ENCODE data around the gene PTPRR.
"Not testable (repeated sequence)": the region's sequence is repeated elsewhere in the genome, so short reads cannot be mapped to it uniquely, and the experiment has no call there.

Gene PTPRR

GRCh38 chr12:70736351-70737133 lies 184.0 kb downstream of the PTPRR start:
- DNase-seq, result no peak

DNA sequence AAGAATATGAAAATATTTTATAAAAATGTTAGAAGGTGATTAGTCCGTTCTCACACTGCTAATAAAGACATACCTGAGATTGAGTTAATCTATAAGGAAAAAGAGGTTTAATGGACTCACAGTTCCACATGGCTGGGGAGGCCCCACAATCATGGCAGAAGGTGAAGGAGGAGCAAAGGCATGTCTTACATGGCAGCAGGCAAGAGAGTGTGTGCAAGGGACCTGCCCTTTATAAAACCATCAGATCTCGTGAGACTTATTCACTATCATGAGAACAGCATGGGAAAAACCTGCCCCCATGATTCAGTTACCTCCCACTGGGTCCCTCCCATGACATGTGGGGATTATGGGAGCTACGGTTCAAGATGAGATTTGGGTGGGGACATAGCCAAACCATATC lies 185.3 kb downstream of the PTPRR start:
- DNase-seq, result not testable (repeated sequence)

GRCh38 chr12:70733385-70733784 lies 187.2 kb downstream of the PTPRR start:
- DNase-seq, result peak; percentile 42

DNA sequence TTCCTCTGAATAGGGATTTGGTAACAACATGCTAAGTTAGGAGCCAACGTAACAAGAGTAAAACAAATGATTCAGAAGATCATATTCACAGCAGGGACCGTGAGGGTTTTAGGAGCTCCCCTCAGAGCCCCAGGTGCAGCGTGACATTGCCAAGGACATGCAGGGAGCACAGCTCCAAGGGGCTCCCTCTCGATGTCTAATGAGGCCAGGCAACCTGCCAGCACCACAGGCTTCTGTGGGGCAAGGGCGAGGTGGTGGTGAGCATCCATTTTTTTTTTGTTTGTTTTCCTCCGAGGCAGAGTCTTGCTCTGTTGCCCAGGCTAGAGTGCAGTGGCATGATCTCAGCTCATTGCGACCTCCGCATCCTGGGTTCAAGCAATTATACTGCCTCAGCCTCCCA lies 188.3 kb downstream of the PTPRR start:
- DNase-seq, result no peak

GRCh38 chr12:70730675-70731180 lies 189.8 kb downstream of the PTPRR start:
- DNase-seq, result no peak

DNA sequence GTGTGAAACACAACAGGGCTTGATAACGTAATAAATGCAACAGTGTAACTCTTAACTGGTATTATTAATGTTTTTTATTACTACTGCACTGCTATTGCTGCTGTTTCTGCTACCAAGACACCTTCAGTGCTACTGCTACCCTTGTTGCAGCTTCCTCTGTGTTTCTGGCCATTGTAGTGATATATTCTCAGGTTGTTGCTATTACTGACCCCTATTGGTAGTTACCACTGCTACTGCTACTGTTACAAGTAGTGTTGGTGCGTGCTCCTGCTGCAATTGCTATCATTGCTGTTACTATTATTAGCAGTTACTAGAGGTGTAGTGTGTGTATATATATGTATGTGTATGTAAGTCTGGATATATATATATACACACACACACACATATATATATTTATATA lies 196.1 kb downstream of the PTPRR start:
- no peak for DNase-seq

DNA sequence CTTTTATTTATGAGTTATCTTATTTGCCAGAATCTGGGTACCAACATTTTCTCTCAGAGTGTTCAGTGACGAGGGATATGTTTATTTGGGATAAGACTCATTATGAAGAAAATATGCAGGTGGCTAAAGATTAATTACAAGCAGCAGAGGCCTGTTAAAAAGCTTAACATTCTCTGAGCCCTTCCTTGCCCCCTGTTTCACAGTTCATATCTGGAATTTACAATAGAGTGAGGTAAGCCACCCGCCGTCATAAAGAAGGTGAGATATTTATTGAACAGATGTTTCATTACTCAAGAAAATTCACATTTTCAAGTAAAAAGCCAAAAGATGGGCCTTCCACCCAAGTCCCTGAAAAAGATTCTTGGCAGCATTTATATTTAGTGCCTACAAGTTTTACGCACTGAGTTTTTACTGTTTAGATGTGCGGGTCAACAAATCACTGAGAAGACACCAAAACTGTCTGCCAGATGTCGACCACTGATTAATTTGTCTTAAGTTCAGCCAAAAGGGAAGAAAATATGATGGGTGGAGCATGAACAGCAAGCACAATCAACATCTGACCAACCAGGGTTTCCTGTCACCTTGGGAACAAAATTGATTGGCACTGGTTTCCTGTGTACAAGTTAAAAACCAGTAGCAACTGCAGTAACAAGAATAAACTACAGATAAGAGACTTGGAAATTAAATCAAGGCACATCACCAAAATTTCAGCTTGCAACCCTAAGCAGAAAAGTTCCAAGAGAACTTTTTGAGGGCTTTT lies 197.8 kb downstream of the PTPRR start:
- DNase-seq, result peak; percentile 33

DNA sequence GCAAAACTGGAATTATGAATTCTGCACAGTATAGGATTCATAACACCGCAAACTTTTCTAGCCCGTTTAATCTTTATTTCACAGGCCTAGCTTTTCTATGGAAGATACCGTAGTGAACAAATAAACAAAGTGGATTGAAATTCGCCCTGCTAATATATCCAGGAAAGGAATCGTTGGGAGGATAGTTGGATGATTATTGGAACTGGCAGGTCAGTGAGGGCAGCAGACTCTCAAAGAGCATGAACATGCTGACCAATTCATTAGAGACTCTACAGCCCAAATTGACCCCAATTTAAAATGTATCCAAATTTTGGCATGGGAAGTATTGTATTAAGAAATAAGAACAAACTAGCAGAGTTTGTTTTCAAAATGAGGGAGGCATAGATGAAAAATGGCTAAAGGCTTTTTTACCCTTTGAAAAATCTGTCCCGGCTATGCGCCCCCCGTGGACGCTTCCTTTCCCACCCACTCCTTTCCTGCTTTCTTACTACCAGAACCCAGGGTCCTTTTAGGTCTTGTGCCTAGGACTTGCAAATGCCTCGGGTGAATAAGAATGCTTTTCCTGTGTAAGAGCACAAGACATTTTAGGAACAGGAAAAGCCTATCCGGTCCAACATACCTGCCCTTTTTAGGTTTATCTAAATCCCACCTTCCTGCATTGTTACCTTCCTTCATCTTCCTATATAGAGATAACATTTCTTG lies 198.7 kb downstream of the PTPRR start:
- DNase-seq, result no peak

GRCh38 chr12:70721216-70721615 lies 199.3 kb downstream of the PTPRR start:
- DNase-seq, result no peak

DNA sequence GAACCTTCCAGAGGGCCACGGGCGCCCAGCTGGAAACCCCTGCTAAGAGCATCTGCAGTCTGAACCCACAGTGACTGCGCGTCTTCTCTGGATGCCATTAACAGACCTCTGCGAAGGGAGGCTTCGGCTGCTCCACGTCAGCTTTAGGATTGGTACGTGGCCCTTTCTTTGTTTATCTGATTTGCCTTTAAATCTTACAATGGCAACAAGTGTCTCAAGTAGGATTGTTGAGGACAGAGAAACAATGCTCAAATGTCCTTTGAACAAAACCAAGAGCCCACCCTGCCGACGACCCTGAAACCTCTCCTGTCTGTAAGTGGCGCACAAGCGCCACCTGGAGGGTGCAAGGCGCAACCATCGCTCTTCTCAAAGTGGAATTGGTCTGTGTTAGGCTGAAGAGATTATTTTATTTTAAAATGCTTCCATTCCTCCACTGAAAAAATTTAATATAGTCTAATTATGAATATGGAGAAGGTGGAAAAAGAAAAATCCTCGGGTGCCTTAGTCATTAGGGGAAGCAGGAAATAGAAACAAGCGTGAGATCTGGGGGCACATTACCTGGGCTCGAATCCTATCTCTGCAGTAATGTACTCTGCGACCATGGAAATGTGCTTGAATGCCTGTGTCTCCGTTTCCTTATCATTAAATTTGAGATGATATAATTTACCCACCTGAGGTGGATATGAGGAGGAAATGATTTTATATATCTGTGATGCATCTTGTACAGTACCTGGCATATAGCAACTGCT lies 200.7 kb downstream of the PTPRR start:
- peak; percentile 70 for DNase-seq

DNA sequence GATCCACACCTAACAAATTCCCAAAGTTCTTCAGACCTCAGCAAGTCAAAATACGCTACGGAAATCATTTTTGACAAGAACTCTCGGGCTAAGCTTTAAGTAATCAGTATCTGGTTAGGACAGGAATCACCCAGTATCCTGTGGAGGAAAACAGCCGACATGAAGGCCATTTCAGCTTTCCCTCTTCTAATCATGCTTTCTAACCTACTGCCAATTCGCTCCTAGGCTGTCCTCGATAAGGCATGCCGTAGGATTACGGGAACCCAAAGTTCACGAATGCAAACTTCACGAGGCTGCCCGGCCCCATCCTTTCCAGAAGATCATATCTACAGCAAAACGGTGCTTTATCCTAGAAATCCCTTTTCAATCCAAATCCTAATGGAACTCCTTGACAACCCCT lies 201.5 kb downstream of the PTPRR start:
- no peak for DNase-seq

GRCh38 chr12:70711831-70712230 lies 208.7 kb downstream of the PTPRR start:
- DNase-seq, result no peak

DNA sequence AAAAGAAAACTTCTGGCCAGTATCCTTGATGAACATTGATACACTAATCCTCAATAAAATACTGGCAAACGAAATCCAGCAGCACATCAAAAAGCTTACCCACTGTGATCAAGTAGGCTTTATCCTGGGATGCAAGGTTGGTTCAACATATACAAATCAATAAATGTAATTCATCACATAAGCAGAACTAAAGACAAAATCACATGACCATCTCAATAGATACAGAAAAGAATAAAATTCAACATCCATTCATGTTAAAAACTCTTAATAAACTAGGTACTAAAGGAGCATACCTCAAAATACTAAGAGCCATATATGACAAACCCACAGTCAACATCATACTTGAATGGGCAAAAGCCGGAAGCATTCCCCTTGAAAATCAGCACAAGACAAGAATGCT lies 211.5 kb downstream of the PTPRR start:
- DNase-seq, result no peak

GRCh38 chr12:70706611-70707010 lies 213.9 kb downstream of the PTPRR start:
- DNase-seq, result no peak

GRCh38 chr12:70698345-70698744 lies 222.2 kb downstream of the PTPRR start:
- DNase-seq, result no peak

DNA sequence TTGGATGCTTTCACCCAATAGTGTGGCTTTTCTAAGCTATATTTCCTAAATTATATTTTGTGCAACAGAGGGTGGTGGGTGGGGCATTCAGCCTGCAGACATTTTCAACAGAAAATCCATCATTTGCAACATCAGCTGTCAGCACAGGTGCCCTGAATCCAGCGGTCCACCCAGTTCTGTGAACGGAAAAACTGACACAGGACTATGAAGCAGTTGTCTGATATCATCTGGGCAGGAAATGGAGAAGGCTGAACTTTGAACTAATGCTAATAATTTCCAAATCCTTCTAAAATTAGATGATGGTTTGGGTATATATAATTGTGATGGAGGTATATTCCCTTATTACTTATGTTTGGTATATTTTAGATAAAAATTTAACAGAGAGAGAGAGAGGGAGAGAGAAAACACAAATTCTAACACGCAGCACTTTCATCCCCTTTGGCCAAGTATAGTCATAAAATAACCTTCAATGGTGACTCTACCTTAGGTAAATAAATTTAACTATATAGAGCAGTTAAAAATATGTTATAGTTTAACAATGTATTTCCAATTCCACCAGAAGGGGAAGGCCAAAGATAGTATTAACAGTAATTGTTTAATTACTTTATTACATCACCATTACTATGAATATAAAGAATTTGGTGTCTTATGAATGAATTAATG lies 225.0 kb downstream of the PTPRR start:
- DNase-seq, result no peak

DNA sequence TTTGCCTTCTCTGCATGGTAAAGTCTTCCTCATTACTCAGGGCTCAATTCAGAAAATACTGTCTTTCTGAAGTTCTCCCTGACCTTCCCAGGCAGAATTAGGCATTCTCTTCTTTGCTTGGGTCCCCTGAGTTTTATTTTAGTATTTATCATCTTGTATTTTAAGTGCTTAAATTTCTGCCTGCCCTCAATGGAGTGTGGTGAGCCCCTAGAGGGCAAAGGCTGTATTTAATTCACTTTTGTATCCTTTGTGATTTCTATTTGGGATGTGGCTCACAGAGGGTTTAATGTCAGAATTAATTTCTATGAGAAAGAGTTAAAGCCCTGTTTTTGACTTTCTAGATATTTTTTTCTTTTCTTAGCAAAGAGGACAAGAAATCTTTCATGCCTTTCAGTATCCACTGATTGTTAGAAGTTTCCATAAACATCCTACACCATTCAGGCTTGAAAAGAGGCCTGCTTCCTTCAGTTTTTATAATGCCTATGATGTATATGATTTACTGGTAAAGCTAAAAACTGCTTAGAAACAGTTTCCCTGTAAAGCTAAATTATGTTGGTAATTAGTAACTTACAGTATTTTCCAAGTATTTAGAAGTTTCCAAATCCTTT lies 227.8 kb downstream of the PTPRR start:
- no peak for DNase-seq

- no peak for DNase-seq
Measured at GRCh38 chr12:70691018-70691672, 229.4 kb downstream of the PTPRR start.

DNA sequence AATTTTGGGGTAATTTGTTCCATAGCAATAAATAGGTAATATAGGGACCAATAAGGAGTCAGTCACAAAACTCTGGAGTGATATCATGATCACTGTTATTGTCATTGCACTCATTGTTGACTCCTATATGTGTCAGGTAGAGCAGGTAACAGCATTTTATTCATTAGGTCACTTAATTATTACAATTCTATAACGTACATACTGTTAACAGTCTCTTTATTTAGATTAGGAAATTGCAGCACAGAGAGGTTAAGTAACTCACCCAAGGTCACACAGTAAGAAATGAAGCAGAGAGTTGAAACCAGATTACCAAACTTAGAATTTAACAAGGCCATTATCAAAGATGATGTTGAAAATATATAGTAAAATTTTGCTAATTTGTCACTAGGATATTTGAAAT lies 233.6 kb downstream of the PTPRR start:
- DNase-seq, result no peak

DNA sequence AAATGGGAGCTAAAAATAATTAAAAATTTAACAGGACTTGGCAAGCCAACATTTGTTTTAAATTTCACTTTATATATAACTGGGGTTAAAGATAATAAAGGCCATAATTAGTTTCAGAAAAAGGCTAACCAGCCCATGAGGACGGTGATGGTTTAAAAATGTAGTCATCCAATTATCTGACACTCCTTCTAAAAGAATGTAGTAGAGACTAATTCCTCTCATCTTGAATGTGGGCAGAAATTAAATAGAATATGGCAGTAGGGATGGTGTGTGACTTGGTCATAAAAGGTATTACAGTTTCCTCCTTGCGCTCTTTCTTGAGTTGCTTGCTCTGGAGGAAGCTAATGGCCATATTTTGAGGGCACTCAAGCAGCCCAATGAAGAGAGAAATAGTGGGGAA lies 234.2 kb downstream of the PTPRR start:
- DNase-seq, result no peak

- no peak for DNase-seq
Measured at GRCh38 chr12:70683976-70684375, 236.6 kb downstream of the PTPRR start.

Data from right hindlimb (tissue), 1 donor.